NCI-H345 treated with DMSO at 0.1 percent for 48 hours (cell line): ENCODE data around the gene KL.

Experiments used
- DNase-seq: peaks from one replicate; lab custom pipeline; 2025; ENCODE audit not compliant: unreplicated experiment; lab: John Stamatoyannopoulos, UW

The KL gene

DNA sequence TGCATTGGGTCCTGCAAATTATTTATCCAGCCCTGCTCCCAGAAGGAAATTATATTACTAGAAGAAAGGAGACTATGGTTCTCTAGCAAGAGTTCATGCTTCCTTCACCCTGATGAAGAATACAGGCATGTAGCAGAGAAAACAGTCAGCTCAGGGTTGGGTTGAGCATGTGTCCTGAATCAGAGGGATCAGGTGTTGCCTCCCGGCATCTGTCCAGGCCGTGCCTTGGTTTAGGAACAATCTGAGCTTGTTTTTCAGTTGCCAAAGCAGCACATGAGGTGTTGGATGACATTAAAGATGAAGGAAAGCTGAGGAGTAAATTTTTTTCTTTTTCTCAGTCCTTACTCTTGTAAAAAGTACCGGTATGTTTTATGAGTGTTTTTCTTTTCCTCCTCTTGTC lies 62.0 kb downstream of the KL start:
- DNase-seq, result no peak

DNA sequence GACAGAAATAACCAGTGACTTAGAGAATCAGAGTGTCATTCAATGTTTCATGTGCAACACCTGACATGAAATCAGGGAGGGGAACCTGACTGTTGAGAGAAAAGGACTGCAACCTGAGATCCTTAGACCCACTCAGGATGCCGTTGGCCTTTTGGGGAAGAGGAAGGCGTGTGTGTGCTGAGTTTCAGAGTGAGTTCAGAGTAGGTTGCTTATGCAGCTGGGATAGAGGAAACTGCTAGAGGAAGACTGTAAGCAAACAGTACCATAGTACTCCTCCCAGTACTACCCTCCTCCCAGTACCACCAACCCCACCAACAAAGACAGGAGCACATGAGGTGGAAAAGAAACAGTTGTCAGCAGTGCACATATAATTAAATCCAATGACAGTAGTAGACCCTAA lies 63.7 kb downstream of the KL start:
- DNase-seq, result no peak

DNA sequence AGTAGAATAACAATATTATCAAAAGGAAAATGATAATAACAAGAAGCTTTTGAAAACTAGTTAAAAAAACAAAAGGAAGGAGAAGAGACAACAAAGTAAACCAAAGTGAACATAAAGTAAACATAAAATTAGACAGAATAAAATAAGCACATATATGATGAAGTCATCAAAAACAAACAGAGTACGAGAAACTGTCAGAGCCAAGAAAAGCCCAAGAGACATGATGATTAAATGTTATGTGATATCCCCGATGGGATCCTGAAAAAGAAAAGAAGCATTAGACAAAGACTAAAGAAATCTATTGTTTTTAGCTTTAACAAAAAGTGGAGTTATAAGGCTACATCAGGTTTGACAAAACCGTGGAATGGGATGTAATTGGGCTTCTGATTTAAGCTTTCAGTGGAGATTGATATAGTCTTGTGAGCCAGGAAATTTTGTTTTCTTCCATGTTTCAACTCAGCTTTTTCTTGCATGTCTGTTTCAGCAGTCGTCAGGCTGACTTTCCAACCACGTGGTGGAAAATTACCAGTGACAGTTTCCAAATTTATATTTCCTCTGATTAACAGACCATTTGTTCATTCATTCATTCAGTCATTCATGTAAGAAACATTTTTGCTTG lies 64.9 kb downstream of the KL start:
- no peak for DNase-seq

DNA sequence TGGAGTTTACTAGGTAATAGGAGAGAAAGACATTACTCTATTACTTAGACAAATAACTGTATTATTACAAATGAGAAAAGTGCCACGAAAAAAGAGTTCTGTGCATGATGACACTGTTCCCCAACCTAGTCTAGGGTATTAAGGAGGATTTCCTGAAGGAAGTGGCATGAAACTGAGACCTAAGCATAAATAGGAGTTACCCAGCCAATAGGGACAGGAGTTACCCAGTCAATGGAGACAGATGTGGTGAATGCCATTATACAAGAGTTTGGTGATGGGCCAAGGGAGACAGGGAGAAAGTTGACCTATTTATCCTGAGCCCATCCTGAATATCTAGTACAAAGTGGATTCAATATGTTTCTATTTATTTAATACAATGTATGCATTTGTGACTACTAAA lies 65.4 kb downstream of the KL start:
- no peak for DNase-seq

DNA sequence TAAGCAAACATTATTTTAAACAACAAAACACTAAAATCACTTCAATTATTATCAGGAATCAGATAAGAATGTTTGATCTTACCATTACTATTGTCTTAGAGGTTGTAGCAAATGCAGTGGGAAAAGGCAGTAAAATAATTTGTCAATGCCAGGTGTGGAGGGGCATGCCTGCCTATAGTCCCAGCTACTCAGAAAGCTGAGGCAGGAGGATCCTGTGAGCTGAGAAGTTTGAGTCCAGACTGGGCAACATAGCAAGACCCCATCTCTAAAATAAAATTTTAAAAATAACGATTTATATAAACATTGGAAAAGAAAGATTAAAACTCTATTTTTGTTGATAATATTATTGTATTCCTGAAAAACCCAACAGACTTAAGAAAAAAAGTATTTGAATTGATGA lies 66.8 kb downstream of the KL start:
- no peak for DNase-seq

DNA sequence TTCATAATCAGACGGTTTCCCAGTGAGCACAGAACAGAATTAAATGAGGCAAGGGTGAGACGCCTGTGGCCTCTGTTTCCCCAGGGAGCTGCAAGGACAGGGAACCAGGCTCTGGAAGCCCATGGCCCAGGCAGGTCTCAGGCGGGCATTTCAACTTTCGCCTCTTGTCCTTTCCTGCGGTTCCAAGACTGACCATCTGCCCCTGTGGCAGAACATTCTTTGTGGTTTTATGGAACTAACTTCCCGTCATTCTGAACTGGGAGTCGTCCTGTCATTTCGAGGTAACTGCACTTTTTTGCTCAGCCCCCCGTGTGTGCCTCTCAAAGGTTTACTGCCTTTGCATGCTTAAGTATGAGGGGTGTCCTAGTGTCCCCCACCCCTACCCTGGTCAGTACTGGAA lies 70.9 kb downstream of the KL start:
- DNase-seq, result no peak

DNA sequence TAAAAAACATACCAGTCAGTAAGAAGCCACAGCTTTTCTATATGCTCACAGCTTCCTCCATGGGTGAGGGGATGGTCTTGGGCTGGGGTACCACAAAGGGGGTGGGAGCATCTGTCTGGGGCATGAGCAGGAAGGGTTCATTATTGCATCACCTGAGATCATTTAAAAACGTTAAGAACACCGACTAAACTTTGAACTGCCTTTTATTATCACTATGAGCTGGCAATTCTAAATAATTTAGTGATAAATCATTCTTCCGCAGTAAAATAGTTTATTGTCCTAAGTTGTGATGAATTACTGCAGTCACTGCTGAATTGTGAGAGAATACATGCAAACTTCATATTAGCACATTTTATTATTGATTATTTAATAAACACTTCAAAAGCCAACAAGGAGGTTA lies 71.6 kb downstream of the KL start:
- DNase-seq, result no peak

DNA sequence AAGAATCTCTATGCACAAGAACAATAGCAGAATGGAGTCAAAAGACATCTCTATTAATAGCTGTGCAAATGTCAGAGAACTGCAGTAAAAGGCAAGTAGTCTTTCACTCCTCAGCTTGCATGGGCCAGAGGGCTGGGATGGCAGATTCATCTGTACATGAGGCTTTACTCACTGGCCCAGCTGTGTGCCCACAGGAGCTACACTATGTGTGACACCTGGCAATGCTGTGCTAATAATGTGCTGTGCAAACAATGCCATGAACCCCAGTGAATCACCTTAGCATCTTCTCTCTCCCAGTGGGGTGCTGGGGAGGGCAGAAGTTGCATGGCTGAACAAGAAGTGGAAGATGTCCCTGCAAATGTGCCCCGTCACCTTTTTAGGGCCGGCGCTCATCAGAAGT lies 73.1 kb downstream of the KL start:
- DNase-seq, result no peak

DNA sequence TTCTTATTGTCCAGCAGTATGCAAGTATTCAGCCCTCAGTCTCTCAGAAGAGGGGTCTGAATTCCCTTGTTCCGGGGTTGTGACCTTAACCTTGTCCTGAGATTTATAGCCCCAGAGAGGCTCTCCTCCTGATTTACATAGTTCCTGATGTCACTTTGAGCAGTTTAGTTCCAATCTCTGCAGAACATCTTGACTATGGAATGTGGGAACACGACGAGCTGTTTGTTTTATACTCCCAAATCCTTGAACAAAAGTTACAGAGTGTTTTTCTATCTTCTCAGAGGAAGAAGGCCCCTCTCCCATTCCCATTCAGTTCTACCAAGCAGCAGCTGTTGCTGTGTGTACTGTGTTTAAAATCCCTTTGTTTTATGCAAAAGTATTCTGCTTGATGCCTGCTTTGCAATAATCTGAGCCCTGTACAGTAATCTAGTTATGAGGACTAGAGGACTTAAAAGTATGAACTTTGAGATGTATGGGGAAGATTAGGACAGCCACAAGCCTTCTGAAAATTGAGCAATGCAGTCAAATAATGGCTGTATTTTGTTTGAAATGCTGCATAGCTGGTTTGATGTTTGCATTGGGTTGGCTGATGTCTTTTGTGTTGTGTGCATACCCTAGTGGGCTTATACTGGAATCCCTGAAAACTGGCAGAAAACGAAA lies 74.7 kb downstream of the KL start:
- no peak for DNase-seq

DNA sequence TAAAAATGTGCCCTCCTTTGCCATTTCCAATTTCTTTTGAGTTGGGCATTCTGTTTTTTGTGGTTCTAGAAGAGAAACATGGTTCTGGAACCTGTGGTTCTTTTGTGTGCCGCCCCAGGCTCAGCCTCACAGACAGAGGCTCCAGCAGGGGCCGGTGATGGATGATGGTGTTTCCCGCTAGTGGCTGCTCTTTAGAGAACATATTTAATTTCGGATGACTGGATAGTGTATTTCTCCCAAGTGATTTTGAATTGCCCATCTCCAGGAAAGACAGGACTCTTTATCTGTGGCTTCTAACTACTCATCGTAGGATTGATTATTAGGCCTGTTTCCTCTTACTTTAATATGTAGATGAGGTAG lies 75.2 kb downstream of the KL start:
- DNase-seq, result no peak

DNA sequence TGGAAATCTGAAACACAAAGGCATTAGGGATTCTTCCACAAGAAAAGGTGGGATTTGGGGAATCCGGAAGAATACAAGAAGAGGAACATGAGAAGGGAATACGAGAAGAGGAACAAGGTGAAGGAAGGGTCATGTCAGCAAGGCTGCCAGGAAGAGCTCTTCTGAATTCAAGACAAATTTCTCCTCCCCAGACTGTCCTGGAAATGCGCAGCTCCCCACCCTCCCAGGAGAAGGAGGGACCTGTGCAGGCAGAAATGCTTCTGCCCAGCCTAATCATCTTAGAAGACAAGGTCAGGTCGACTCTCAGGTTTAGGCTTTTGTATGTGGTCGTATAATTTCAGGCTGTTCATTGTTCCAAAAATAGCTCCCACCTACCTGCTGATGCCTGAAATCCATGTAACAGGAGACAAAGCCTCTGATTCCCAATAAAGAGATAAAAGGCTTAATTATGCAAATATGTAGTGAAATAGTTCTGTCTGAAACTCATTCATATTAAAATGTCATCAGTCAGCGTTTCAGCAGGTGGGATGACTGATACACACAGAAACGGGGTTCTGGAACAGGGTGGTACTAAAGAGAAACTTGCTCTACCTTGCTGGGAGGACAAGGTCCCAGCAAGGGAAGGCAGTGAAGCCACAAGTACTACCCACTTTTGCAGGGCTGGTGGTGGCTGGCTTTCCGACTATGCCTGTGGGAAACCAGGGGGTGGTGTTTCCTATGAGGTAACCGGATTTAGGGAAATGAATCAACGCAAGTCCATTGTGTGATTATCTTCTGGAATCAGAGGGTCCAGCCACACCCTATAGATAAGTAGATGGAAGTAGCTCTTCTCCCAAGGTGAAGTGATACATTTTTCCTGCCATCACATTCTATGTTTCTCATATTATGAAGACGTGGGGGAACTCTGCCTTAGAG lies 76.1 kb downstream of the KL start:
- no peak for DNase-seq

DNA sequence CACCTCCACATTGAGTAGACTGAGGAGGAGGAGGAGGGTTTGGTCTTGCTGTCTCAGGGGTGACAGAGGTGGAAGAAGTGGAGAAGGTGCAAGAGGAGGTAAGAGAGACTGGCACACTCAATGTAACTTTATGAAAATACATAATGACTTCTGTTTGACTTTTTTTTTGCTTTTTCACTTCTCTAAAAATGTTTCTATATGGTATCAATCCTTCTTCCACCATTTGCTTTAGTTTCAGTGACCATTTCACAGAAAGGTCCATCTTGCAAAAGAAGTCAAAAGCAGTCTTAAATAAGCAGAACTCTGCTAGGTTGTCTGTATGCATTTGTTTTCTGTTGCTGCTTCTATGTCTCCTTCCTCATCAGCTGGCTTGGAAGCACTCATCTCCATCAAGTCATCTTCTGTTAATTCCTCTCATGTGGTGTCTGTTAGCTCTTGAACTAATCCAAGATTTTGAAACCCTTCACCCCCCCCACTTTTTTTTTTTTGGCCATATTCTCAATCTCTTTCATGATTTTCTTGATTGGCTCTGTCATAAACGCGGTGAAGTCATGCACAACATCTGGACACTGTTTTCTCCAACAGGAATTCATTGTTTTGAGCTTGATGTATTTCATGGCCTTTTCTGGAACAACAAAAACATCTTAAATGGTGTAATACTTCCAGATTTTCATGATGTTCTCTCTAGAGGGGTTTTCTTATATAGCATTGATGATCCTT lies 80.8 kb downstream of the KL start:
- no peak for DNase-seq

DNA sequence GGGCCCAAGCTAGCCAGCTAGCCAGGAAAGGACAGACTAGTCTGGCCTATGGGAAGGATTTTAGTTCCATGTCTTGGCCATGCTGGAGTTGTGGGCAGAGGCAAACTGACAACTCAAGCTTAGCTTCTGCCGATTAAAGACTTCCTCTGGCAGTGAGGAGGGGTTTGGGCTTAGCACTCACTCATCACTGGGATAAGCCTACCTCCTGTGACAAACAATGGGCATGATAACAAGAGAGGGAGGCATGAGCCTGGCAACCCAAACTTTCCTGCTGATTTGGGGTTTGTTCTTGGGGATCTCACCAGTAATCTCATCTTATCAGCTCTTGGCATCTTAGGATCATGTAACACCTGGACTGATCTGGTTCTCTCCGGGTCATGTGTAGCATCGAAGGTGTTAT lies 83.6 kb downstream of the KL start:
- no peak for DNase-seq

DNA sequence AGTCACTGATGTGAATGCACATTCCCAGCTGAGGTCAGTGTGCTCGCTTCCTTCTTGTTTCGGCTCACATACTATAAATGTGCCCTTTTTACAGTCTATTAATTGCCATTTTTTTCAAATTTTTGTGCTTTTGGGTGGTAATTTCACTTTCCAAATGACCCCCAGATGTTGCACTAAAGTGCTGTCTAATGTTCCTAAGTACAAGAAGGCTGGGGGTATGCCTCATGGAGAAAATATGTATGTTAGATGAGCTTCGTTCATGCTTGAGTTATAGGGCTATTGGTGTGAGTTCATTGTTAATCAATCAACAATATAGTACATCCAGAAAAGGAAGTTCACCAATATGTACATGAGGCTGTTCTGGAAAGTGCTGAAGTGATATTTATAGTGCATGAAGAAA lies 84.7 kb downstream of the KL start:
- DNase-seq, result no peak

DNA sequence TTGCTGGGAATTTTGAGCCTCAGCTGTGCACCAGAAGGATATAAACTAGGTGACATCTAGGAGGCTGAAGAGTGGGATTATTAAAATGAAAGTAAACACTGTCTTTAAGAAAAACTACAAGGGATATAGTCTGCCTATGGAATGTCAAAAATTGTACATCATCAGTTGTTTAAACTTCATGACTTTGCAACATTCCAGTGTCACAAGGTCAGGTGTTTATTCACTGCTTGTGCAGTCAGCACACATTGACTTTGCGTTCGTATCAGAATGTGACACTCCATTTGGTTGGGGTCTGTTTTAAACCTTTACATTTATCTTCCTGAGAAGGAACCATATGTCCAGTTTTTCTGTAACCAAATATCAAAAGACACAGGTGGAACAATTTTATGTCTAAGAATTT lies 85.6 kb downstream of the KL start:
- DNase-seq, result no peak

DNA sequence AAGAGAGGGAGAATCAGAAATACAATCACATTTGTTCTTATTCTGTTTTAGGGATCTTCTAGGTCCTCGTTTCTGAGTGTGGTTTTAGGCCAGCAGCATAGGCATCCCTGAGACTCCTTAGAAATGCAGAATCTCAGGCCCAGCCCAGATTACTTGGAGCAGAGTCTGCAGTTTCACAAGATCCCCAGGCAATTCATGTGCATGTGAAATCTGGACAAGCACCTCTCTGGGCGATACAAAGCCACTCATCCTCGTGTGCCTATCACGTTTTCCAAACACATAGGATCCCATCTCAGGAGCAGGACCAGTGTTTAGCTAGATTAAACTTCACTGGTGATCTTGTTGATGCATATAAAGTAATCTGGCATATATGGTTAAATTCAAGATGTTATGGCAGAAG lies 87.2 kb downstream of the KL start:
- no peak for DNase-seq

DNA sequence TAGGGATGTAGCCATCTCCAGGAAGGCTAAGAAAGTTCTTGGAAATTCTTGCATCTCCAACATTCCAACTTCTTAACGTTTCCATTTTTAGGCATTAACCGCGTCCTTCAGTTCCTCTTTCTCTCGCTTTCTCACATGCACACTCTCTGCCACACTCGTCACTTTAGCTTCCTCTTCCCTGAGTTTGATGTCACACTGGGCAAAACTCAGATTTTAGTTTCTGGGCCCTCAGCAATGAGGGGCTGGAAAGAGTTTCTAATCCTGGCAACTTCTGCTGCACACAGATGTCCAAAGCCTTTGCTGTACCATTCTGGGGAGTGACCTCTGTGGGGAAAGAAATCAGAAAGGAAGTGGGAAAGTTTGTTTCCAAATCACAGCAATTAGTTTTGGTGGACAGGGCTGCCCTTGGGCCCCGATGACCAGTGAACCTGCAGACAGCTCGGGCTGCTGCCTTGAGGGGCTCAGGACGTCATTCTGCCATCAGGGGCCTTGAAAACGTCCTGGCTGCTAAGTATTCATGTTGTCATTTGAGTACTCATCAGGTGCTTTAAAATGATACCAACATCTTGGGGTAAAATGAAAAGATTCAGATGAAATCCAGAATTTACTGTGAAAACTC lies 89.3 kb downstream of the KL start:
- no peak for DNase-seq

DNA sequence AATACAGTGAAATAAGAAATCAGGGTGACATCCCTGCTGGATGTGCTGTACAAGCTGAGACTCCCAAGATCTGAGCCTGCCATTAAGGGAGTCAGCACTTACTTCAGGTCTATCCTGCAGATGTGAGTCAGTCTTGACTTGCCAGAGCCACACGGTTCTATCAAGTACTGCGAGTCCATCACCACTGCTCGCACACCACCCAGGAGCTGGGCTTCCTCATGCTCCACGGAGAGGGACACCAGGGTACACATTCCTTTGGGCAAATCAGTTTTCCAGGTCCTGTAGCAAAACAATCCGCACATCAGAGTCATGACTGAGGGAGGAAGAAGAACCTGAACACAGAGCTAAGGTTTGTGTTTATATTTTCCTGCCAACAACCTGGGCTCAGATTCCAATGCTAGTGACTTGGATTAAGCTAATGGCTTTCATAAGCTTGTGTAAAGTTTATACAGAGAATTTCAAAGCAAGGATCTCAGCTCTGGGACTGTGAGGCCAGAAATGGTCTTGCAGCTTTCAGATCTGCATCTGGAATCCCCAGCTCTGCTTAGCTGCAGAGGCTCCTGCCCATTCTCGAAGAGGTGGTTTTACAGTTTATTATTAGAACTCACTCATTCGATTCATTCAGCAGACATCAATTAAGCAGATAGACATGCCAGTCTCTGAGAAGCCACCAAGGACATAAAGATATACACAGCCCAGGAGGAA lies 90.6 kb downstream of the KL start:
- DNase-seq, result no peak

DNA sequence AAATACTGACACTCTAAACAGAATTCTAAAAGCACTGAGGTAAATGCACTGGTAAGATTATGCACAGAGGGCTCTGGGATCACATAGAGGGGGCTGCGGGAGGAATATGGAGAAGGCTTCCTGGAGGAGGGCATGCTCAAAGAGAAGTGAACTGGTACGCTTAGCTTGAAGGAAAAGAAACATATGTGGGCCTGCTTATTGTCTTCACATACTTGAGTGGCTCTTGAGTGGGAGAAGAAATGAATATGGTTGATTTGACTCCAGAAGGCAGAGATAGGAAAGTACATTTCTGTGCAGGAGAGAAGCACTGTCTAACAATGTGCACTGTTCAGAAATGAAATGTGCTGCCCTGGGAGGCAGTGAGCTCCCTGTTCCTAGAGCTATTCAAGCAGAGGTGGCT lies 91.1 kb downstream of the KL start:
- DNase-seq, result no peak

DNA sequence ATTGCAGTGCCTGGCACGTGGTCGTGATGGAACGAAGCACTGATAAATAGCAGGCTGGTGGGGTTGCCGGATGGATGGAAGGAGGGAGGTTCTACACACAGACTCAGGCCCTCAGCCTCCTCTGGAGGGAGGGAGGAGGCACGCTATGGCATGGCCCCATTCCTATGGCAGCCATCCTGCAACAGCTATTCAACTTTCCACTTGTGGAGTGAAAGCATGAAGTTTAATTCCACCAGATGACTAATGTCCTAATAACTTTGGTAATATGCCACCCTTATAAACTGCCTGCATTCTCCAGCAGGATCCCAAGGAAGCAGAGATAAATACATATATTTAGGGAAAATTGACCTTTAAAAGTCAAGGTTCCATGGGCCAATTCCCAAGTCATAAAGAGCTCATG lies 92.4 kb downstream of the KL start:
- DNase-seq, result no peak

DNA sequence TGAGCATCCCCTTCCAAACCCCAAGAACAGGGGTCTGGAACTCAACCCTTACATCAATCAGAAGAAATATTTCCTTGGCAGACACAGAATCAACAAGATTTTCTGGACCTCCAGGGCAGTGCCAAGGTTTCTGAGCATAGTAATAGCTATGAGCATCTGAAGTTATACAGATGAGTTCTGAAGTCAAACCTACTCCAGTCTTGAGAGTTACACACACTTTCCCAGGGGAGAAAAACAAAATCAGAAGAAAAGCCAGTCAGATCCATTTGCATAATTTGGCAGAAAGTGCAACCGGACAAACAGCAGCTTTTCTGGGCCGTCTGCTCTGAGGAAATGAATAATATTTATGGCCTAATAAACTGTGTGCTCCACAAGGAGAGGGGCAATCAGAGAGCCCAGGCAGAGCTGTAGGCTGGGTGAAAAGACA lies 93.1 kb downstream of the KL start:
- DNase-seq, result no peak
